GM19035 (cell line): ENCODE data around the gene RAD51B.

Experiments
- ATAC-seq: cut with Tn5 transposase; IDR thresholded peaks from one replicate; pipeline ENCODE4 v1.9.1; 2021; ENCODE audit not compliant: unreplicated experiment

The RAD51B gene

GRCh38 chr14:68598621-68599447 lies 779.3 kb downstream of the RAD51B start:
- ATAC-seq: no peak

- no peak for ATAC-seq
Observed at GRCh38 chr14:68599896-68600610, 780.5 kb downstream of the RAD51B start.

GRCh38 chr14:68602507-68602906 lies 782.9 kb downstream of the RAD51B start:
- ATAC-seq: no peak

- ATAC-seq: no peak
Observed at GRCh38 chr14:68603533-68604360, 784.2 kb downstream of the RAD51B start.

- no peak for ATAC-seq
Observed at GRCh38 chr14:68604361-68604730, 784.8 kb downstream of the RAD51B start.

GRCh38 chr14:68604822-68605221 lies 785.2 kb downstream of the RAD51B start:
- ATAC-seq: no peak

GRCh38 chr14:68606176-68606575 lies 786.6 kb downstream of the RAD51B start:
- no peak for ATAC-seq

- no peak for ATAC-seq
Observed at GRCh38 chr14:68606644-68607043, 787.1 kb downstream of the RAD51B start.

- ATAC-seq: no peak
Observed at GRCh38 chr14:68607081-68607866, 787.7 kb downstream of the RAD51B start.

- no peak for ATAC-seq
Observed at GRCh38 chr14:68607867-68608573, 788.4 kb downstream of the RAD51B start.

GRCh38 chr14:68608574-68608962 lies 789.0 kb downstream of the RAD51B start:
- ATAC-seq: no peak

GRCh38 chr14:68609012-68609411 lies 789.4 kb downstream of the RAD51B start:
- ATAC-seq: no peak

GRCh38 chr14:68610251-68610793 lies 790.7 kb downstream of the RAD51B start:
- ATAC-seq: no peak

- ATAC-seq: no peak
Observed at GRCh38 chr14:68611599-68611998, 792.0 kb downstream of the RAD51B start.

GRCh38 chr14:68612049-68612448 lies 792.5 kb downstream of the RAD51B start:
- ATAC-seq: no peak

- ATAC-seq: no peak
Observed at GRCh38 chr14:68616221-68616902, 796.8 kb downstream of the RAD51B start.

- no peak for ATAC-seq
Observed at GRCh38 chr14:68619790-68620574, 800.4 kb downstream of the RAD51B start.
